GM15510 (cell line): ENCODE measurements around the gene IL17RE.

Source experiments
- POLR2A ChIP-seq: IDR thresholded peaks from 3 replicates; pipeline ENCODE4 v1.6.1; 2011; ENCODE audit warnings: borderline replicate concordance; ENCODE audit not compliant: insufficient read length; ENCODE audit errors: extremely low read depth

Gene IL17RE

DNA sequence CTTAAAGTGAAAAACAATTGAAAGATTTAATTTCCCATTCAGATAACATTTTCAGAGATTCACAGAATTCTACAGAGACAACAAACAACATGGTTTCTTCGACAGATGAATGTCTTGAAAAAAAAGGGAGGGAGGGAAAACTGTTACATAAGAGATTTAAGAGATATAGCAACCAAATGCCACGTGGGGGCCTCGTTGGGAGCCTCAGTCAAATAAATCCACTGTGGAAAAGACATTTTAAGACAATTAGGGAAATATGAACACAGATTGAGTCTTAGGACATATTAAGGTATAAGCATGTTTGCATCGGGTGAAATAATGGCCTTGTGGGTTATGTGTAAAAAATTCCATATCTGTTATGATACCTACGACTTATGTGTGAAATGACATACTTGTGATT is 54.6 kb downstream of the IL17RE start:
- TF ChIP-seq POLR2A, result no peak

DNA sequence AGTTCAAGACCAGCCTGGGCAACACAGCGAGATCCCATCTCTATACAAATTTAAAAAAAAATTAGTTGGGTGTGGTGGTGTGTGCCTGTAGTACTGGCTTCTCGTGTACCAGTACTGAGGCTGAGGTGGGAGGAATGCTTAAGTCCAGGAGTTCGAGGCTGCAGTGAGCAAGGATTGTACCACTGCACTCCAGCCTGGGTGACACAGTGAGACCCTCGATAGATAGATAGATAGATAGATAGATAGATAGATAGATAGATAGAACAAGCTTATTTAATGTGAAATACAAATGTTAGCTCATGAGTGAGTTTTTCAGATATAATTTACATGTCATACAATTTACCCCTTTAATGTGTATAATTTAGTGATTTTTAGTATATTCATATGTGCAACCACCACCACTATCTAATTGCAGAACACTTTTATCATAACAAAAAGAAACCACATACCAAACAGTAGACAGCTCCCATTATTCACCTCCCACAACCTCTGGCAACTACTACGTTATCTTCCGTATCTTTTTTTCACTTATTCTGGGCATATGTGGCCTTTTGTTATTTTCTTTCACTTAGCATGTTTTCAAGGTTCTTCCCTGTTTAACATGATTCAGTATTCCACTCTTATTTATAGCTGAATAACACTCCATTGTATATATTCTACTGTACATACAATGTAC is 62.7 kb downstream of the IL17RE start:
- no peak for TF ChIP-seq POLR2A
